GM23338 (cell line): ENCODE results near the gene STPG1. TPM values are rescaled to one million over a fixed set of nuclear protein-coding genes. Genes with fewer than 3 reads are reported as not detected.
A peak's percentile ranks its signal among the peaks of the same experiment; 100 is the strongest.

ENCODE experiments used
- ATAC-seq: fragments of 200-7000 bp; cut with Tn5 transposase; 3 replicates; pipeline ENCODE4 v1.9.1; 2020
- DNase-seq: peaks from one replicate; pipeline ENCODE4 v3.0.0-alpha.2; 2015; ENCODE audit warnings: low spot score
- H2AFZ ChIP-seq: fragments of 200-600 bp; sonication (generic); 2 replicates; pipeline ENCODE4 v1.8.0; 2016; ENCODE audit warnings: antibody characterized with exemption, mild to moderate bottlenecking, moderate library complexity
- H3F3A ChIP-seq: fragments of 200-600 bp; sonication (generic); replicated peaks from 2 replicates; pipeline ENCODE4 v1.8.0; 2017; ENCODE audit warnings: antibody characterized with exemption, mixed run types, low read depth
- H3K27ac ChIP-seq: fragments of 200-600 bp; sonication (generic); 2 replicates; pipeline ENCODE4 v1.6.1; 2016; ENCODE audit warnings: low read depth
- H3K27me3 ChIP-seq: fragments of 200-600 bp; sonication (generic); 2 replicates; pipeline ENCODE4 v1.8.0; 2016; ENCODE audit warnings: mild to moderate bottlenecking, mixed run types, moderate library complexity; ENCODE audit not compliant: insufficient read depth
- H3K36me3 ChIP-seq: fragments of 200-600 bp; sonication (generic); 2 replicates; pipeline ENCODE4 v1.8.0; 2016; ENCODE audit warnings: mild to moderate bottlenecking; ENCODE audit not compliant: insufficient read depth
- H3K4me1 ChIP-seq: fragments of 200-600 bp; sonication (generic); 2 replicates; pipeline ENCODE4 v1.8.0; 2016; ENCODE audit warnings: mild to moderate bottlenecking, moderate library complexity; ENCODE audit not compliant: insufficient read depth
- H3K4me2 ChIP-seq: fragments of 200-600 bp; sonication (generic); 2 replicates; pipeline ENCODE4 v1.7.1; 2017; ENCODE audit warnings: mixed run types
- H3K4me3 ChIP-seq: fragments of 200-600 bp; sonication (generic); 2 replicates; pipeline ENCODE4 v1.6.1; 2016; ENCODE audit warnings: mixed run types
- H3K79me2 ChIP-seq: fragments of 200-600 bp; sonication (generic); replicated peaks from 2 replicates; pipeline ENCODE4 v1.8.0; 2017; ENCODE audit warnings: mild to moderate bottlenecking; ENCODE audit not compliant: insufficient read depth
- H3K9me2 ChIP-seq: fragments of 200-600 bp; sonication (generic); 2 replicates; pipeline ENCODE4 v1.8.0; 2017; ENCODE audit not compliant: insufficient read depth
- H4K20me1 ChIP-seq: fragments of 200-600 bp; sonication (generic); replicated peaks from 2 replicates; pipeline ENCODE4 v1.8.0; 2017; ENCODE audit warnings: mild to moderate bottlenecking; ENCODE audit not compliant: insufficient read depth
- H3K27ac Mint-ChIP-seq: 2 replicates; pipeline ENCODE4 v1.8.0; 2020; ENCODE audit warnings: inconsistent platforms, mild to moderate bottlenecking, moderate library complexity, mixed read lengths
- H3K27me3 Mint-ChIP-seq: 3 replicates; pipeline ENCODE4 v1.8.0; 2022; ENCODE audit warnings: low read depth, mild to moderate bottlenecking, moderate library complexity, mixed read lengths, inconsistent platforms; ENCODE audit not compliant: insufficient read depth, poor library complexity
- H3K36me3 Mint-ChIP-seq: 3 replicates; pipeline ENCODE4 v1.8.0; 2021; ENCODE audit warnings: low read depth, mild to moderate bottlenecking, inconsistent platforms, moderate library complexity, mixed read lengths
- H3K4me1 Mint-ChIP-seq: 3 replicates; pipeline ENCODE4 v1.8.0; 2020; ENCODE audit warnings: mild to moderate bottlenecking, inconsistent platforms, mixed read lengths
- H3K4me3 Mint-ChIP-seq: 3 replicates; pipeline ENCODE4 v1.8.0; 2021; ENCODE audit warnings: moderate library complexity, mild to moderate bottlenecking, inconsistent platforms, mixed read lengths
- H3K9me3 Mint-ChIP-seq: 3 replicates; pipeline ENCODE4 v1.8.0; 2020; ENCODE audit warnings: moderate library complexity, mild to moderate bottlenecking, inconsistent platforms, mixed read lengths
- CREB1 ChIP-seq: fragments of 250-450 bp; sonication (Bioruptor Pico); IDR thresholded peaks from 2 replicates; pipeline ENCODE4 v1.5.0; 2020; ENCODE audit warnings: low read depth, mild to moderate bottlenecking, moderate library complexity
- EZH2 ChIP-seq: fragments of 200-600 bp; sonication (generic); IDR thresholded peaks from one replicate; pipeline ENCODE4 v1.8.0; 2017; ENCODE audit warnings: antibody characterized with exemption, mild to moderate bottlenecking, low read depth; ENCODE audit not compliant: unreplicated experiment
- JUNB ChIP-seq: IDR thresholded peaks from one replicate; pipeline ENCODE4 v1.6.1; 2016; ENCODE audit warnings: antibody characterized with exemption; ENCODE audit not compliant: unreplicated experiment
- NANOG ChIP-seq: IDR thresholded peaks from 2 replicates; pipeline ENCODE4 v1.6.1; 2016; ENCODE audit warnings: antibody characterized with exemption, borderline replicate concordance
- POLR2AphosphoS5 ChIP-seq: IDR thresholded peaks from 2 replicates; pipeline ENCODE4 v1.6.1; 2016; ENCODE audit warnings: antibody characterized with exemption, low read depth
- STAT1 ChIP-seq: IDR thresholded peaks from one replicate; pipeline ENCODE4 v1.6.1; 2016; ENCODE audit warnings: antibody characterized with exemption; ENCODE audit not compliant: unreplicated experiment
- ZNF114 ChIP-seq: fragments of 250-450 bp; sonication (Bioruptor Pico); IDR thresholded peaks from 2 replicates; pipeline ENCODE4 v1.5.0; 2020; ENCODE audit warnings: mild to moderate bottlenecking, moderate library complexity
- ZNF331 ChIP-seq: fragments of 250-450 bp; sonication (Bioruptor Pico); IDR thresholded peaks from 2 replicates; pipeline ENCODE4 v1.5.0; 2020; ENCODE audit warnings: low read depth, mild to moderate bottlenecking, moderate library complexity
- ZNF462 ChIP-seq: fragments of 250-450 bp; sonication (Bioruptor Pico); IDR thresholded peaks from 2 replicates; pipeline ENCODE4 v1.5.0; 2020; ENCODE audit warnings: mild to moderate bottlenecking, moderate library complexity
- polyA plus RNA-seq: library from polyadenylated mRNA; unstranded; fragments of >200 nt; fragmentation: Nextera tagmentation; extraction: Ambion mirVana; gene quantifications from 2 replicates; pipeline ENCODE4 v1.2.1, GENCODE V29; 2016
- total RNA-seq: library from RNA; depleted of rRNA; stranded (reverse); fragments of >200 nt; shearing (Covaris generic); gene quantifications from 2 replicates; pipeline ENCODE4 v1.2.3, GENCODE V29; 2014

Gene STPG1
- total and polyA plus RNA-seq, 2 experiments from 2014 or later: 8.2 to 11.4 TPM

GRCh38 chr1:24383381-24383940, 30.1 kb downstream of the STPG1 start:
- H4K20me1 ChIP-seq: no peaks in the 10 kb centered on the region
- DNase-seq (no peak), ATAC-seq (no peak)
- no peaks in the 10 kb centered on the region for H3K4me1 Mint-ChIP-seq
- H3K36me3 ChIP-seq: no peaks in the 10 kb centered on the region
- H3K27me3 ChIP-seq: no peaks in the 10 kb centered on the region
- H3K36me3 Mint-ChIP-seq: no peaks in the 10 kb centered on the region; the same call in 2 of the 3 replicates
- H3K4me1 ChIP-seq: no peaks in the 10 kb centered on the region
- H3K27me3 Mint-ChIP-seq: peaks cover 2% of the 10 kb centered on the region
- no peak overlapping the region for H3K4me3 Mint-ChIP-seq
- no peak overlapping the region for H3K27ac ChIP-seq
- H3K79me2 ChIP-seq: no peaks in the 10 kb centered on the region
- H2AFZ ChIP-seq: no peak overlapping the region
- H3K9me3 Mint-ChIP-seq: no peaks in the 10 kb centered on the region; the same call in 2 of the 3 replicates
- no peak overlapping the region for H3K27ac Mint-ChIP-seq
- H3K4me2 ChIP-seq: no peak overlapping the region
- no peak overlapping the region for H3K4me3 ChIP-seq
- TF ChIP-seq ZNF331 (CRISPR knock-in tag): no peak
- TF ChIP-seq NANOG: no peak
- TF ChIP-seq POLR2AphosphoS5: no peak
- TF ChIP-seq EZH2: no peak
- no peak for TF ChIP-seq ZNF114 (CRISPR knock-in tag)
- no peaks in the 10 kb centered on the region for H3K9me2 ChIP-seq
- H3F3A ChIP-seq: no peaks in the 10 kb centered on the region

- Histone ChIP-seq H3K36me3 (no peaks in the 10 kb centered on the region), H3K4me3 (no peak overlapping the region), H3K9me2 (no peaks in the 10 kb centered on the region), H3K27me3 (no peaks in the 10 kb centered on the region), H3K27ac (no peak overlapping the region; the same call in 1 of the 2 replicates), H3K4me2 (no peak overlapping the region), H2AFZ (no peak overlapping the region), H3K79me2 (no peaks in the 10 kb centered on the region), H3F3A (no peaks in the 10 kb centered on the region), H3K4me1 (no peaks in the 10 kb centered on the region), H4K20me1 (no peaks in the 10 kb centered on the region)
- Mint-ChIP-seq H3K4me3 (no peak overlapping the region), H3K27me3 (peaks cover 2% of the 10 kb centered on the region), H3K36me3 (no peaks in the 10 kb centered on the region; the same call in 2 of the 3 replicates), H3K27ac (no peak overlapping the region), H3K4me1 (no peaks in the 10 kb centered on the region), H3K9me3 (no peaks in the 10 kb centered on the region; the same call in 2 of the 3 replicates)
- TF ChIP-seq STAT1: no peak
- no peak for TF ChIP-seq POLR2AphosphoS5
- no peak for DNase-seq
- no peak for ATAC-seq
These were observed 31.4 kb downstream of the STPG1 start for GRCh38 chr1:24382165-24382577.

DNA sequence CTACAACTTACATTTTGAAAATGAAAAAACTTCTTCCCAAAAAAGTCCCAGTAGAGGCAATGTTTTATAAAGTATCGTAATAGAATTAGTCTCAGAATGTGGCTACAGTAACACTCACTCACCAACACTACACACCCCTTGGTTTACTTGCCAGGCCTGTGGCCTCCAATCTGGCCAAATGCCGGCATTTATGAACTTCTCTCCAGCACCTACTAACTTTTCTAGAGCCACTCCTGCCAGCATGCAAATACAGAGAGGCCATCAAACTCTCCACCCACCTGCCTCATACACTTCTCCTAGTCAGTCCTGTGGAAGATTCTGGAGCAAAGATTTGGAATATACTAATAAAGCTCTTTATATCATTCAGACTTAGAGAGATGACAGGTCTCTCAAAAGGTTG, 32.3 kb downstream of the STPG1 start:
- Mint-ChIP-seq H3K27ac (peak overlapping the region; percentile 42; the same call in 1 of the 2 replicates), H3K9me3 (no peaks in the 10 kb centered on the region), H3K27me3 (no peaks in the 10 kb centered on the region), H3K4me1 (peaks cover 1% of the 10 kb centered on the region; the same call in 1 of the 3 replicates), H3K36me3 (no peaks in the 10 kb centered on the region; the same call in 2 of the 3 replicates), H3K4me3 (no peak overlapping the region)
- Histone ChIP-seq H4K20me1 (no peaks in the 10 kb centered on the region), H3F3A (no peaks in the 10 kb centered on the region), H3K27me3 (no peaks in the 10 kb centered on the region), H2AFZ (no peak overlapping the region), H3K36me3 (no peaks in the 10 kb centered on the region), H3K27ac (no peak overlapping the region), H3K79me2 (no peaks in the 10 kb centered on the region), H3K9me2 (no peaks in the 10 kb centered on the region), H3K4me1 (no peaks in the 10 kb centered on the region), H3K4me3 (no peak overlapping the region), H3K4me2 (no peak overlapping the region)
- no peak for DNase-seq
- no peak for ATAC-seq
- no peak for TF ChIP-seq ZNF462 (CRISPR knock-in tag)
- TF ChIP-seq STAT1: no peak
- no peak for TF ChIP-seq JUNB
- no peak for TF ChIP-seq POLR2AphosphoS5
- TF ChIP-seq ZNF331 (CRISPR knock-in tag): no peak
- no peak for TF ChIP-seq ZNF114 (CRISPR knock-in tag)
- TF ChIP-seq CREB1: no peak
